ENCODE results near the gene CLEC7A.

GRCh38 chr12:10084733-10085132 is 45.3 kb downstream of the CLEC7A start:
- TF ChIP-seq CTCF (IDR thresholded peaks at IDR 0.05 in 4 of 5, conservative IDR thresholded peaks at IDR 0.05 in 1 of 5): no peak
- no peak for TF ChIP-seq POLR2A (IDR thresholded peaks at IDR 0.05)
